ENCODE measurements around the gene BASP1. TPM values are rescaled to one million over a fixed set of nuclear protein-coding genes. Genes with fewer than 3 reads are reported as not detected.
A peak's percentile ranks its signal among the peaks of the same experiment; 100 is the strongest.
"Not testable (repeated sequence)": the region's sequence is repeated elsewhere in the genome, so short reads cannot be mapped to it uniquely, and the experiment has no call there.

BASP1 gene
- total RNA-seq, 1 donor from 2014 or later: 86.3 TPM

DNA sequence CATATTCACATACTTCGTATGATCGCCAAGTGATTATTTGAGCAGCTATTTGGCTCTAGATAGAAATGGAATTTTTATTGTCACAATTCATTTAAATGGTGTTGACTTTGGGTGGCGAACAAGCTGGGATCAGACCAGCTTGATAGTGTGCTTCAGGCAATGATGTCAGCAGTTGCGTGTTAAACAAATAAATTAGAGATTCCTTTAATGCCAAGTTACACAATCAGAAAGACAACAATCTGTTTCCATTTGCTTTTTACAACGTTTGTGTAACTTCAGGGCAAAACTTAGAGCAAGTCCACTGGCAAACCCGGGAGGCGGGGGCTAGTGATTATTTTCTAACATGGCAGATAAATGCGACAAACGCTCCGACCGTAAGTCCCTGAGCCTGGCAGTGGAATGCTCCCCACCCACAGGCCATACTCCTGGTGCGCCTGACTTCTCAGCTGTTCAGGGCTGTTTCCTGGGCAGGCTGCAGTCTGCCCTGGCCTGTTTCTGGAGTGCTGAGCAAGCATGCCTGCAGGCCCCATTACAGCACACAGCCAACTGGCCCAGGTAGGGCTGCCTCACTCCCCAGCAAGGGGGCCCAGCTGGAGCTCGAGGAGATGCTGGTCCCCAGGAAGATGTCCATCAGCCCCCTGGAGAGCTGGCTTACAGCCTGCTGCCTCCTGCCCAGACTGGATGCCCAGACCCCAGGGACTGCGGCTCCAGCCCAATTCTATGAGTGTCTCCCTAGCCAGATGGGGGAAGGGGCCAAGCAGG, 88.7 kb downstream of the BASP1 start:
- Mint-ChIP-seq H3K27ac (peak overlapping the region; percentile 89), H3K4me3 (ENCODE audit: low read depth) (peak overlapping the region; percentile 48), H3K9me3 (ENCODE audit: low read depth) (no peaks in the 10 kb centered on the region), H3K4me1 (ENCODE audit: low read depth) (peaks cover 20% of the 10 kb centered on the region), H3K36me3 (ENCODE audit: insufficient read depth) (no peaks in the 10 kb centered on the region), H3K27me3 (peaks cover 20% of the 10 kb centered on the region)
- DNase-seq (ENCODE audit: low spot score, unreplicated experiment): peak; percentile 19
- TF ChIP-seq, protein P1, sequence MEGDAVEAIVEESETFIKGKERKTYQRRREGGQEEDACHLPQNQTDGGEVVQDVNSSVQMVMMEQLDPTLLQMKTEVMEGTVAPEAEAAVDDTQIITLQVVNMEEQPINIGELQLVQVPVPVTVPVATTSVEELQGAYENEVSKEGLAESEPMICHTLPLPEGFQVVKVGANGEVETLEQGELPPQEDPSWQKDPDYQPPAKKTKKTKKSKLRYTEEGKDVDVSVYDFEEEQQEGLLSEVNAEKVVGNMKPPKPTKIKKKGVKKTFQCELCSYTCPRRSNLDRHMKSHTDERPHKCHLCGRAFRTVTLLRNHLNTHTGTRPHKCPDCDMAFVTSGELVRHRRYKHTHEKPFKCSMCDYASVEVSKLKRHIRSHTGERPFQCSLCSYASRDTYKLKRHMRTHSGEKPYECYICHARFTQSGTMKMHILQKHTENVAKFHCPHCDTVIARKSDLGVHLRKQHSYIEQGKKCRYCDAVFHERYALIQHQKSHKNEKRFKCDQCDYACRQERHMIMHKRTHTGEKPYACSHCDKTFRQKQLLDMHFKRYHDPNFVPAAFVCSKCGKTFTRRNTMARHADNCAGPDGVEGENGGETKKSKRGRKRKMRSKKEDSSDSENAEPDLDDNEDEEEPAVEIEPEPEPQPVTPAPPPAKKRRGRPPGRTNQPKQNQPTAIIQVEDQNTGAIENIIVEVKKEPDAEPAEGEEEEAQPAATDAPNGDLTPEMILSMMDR (IDR thresholded peaks at IDR 0.05; ENCODE audit: unreplicated experiment): no peak

DNA sequence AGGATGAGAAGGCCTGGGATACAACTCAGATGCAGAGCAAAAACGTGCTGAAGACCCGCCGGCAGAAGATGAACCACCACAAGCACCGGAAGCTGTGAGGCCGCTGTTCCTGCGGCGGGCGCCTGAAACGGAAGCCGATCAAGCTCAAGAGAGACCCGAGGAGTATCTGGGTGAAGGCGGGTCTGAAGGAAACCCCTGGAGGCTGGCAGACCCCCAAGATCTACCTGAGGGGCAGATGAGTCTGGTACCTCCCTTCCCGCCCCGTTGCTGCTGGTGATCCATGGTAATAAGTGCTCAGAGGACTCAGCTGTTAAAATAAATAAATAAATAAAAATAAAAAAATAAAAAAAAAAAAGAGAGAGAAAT, 89.3 kb downstream of the BASP1 start:
- H3K27me3 Mint-ChIP-seq: peaks cover 20% of the 10 kb centered on the region
- TF ChIP-seq, protein P1 (IDR thresholded peaks at IDR 0.05; ENCODE audit: unreplicated experiment): no peak
- peaks cover 20% of the 10 kb centered on the region for H3K4me1 Mint-ChIP-seq (ENCODE audit: low read depth)
- DNase-seq (ENCODE audit: low spot score, unreplicated experiment): no peak
- H3K9me3 Mint-ChIP-seq (ENCODE audit: low read depth): no peaks in the 10 kb centered on the region
- no peak overlapping the region for H3K27ac Mint-ChIP-seq
- H3K36me3 Mint-ChIP-seq (ENCODE audit: insufficient read depth): no peaks in the 10 kb centered on the region
- no peak overlapping the region for H3K4me3 Mint-ChIP-seq (ENCODE audit: low read depth)

DNA sequence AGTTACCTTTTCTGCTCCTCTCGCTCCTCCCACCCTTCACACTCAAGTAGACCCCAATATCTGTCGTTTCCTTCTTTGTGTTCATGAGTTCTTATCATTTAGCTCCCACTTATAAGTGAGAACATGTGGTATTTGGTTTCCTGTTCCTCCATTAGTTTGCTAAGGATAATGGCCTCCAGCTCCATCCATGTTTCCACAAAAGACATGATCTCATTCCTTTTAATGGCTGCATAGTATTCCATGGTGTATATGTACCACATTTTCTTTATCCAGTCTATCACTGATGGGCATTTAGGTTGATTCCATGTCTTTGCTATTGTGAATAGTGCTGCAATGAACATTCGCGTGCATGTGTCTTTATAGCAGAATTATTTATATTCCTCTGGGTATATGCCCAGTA, 90.0 kb downstream of the BASP1 start:
- not testable (repeated sequence) for H3K27ac Mint-ChIP-seq; DNase-seq (ENCODE audit: low spot score, unreplicated experiment); H3K36me3 Mint-ChIP-seq (ENCODE audit: insufficient read depth); H3K4me3 Mint-ChIP-seq (ENCODE audit: low read depth); H3K9me3 Mint-ChIP-seq (ENCODE audit: low read depth)
- Mint-ChIP-seq H3K4me1 (ENCODE audit: low read depth) (peaks cover 22% of the 10 kb centered on the region), H3K27me3 (peaks cover 13% of the 10 kb centered on the region)

DNA sequence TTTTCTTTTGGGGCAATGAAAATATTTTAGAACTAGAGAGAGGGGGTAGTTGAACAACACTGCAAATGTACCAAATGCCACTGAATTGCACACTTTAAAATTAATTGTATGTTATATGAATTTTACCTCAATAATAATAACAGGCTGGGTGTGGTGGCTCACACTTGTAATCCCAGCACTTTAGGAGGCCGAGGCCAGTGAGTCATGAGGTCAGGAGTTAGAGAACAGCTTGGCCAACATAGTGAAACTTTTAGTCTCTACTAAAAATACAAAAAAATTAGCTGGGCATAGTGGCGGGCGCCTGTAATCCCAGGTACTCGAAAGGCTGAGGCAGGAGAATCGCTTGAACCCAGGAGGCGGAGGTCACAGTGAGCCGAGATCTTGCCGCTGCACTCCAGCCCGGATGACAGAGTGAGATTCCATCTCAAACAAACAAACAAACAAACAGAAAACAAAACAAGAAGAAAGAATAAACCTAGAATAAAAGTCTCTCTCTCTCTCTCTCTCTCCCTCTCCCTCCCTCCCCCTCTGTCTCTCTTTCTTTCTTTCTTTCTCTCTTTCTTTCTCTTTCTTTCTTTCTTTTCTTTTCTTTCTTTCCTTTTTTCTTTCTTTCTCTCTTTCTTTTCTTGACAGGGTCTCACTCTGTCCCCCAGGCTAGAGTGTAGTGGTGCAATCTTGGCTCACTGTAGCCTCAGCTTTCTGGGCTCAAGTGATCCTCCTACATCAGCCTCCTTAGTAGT, 91.1 kb downstream of the BASP1 start:
- H3K9me3 Mint-ChIP-seq (ENCODE audit: low read depth): no peaks in the 10 kb centered on the region
- TF ChIP-seq, protein P1 (IDR thresholded peaks at IDR 0.05; ENCODE audit: unreplicated experiment): no peak
- H3K27me3 Mint-ChIP-seq: peaks cover 7% of the 10 kb centered on the region
- peaks cover 24% of the 10 kb centered on the region for H3K4me1 Mint-ChIP-seq (ENCODE audit: low read depth)
- H3K36me3 Mint-ChIP-seq (ENCODE audit: insufficient read depth): no peaks in the 10 kb centered on the region
- no peak overlapping the region for H3K27ac Mint-ChIP-seq
- H3K4me3 Mint-ChIP-seq (ENCODE audit: low read depth): no peak overlapping the region
- DNase-seq (ENCODE audit: low spot score, unreplicated experiment): no peak

DNA sequence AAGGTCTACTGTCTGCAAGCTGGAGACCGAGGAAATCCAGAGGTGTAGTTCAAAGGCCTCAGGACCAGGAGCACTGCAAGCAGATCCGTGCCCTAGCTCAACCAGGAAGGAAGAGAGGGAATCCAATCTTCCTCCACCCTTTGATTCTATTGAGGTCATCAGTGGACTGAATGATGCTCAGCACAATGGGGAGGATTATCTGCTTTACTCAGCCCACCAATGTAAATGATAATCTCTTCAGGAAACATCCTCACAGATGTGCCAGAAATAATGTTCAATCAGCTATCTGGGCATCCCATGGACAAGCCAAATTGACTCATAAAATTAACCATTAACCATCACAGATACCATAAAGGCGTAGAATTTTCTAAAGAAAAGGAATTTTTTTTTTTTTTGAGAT, 92.0 kb downstream of the BASP1 start:
- no peaks in the 10 kb centered on the region for H3K27me3 Mint-ChIP-seq
- H3K4me3 Mint-ChIP-seq (ENCODE audit: low read depth): no peak overlapping the region
- peaks cover 24% of the 10 kb centered on the region for H3K4me1 Mint-ChIP-seq (ENCODE audit: low read depth)
- H3K9me3 Mint-ChIP-seq (ENCODE audit: low read depth): no peaks in the 10 kb centered on the region
- no peak overlapping the region for H3K27ac Mint-ChIP-seq
- no peaks in the 10 kb centered on the region for H3K36me3 Mint-ChIP-seq (ENCODE audit: insufficient read depth)
- TF ChIP-seq, protein P1 (IDR thresholded peaks at IDR 0.05; ENCODE audit: unreplicated experiment): no peak
- DNase-seq (ENCODE audit: low spot score, unreplicated experiment): no peak

DNA sequence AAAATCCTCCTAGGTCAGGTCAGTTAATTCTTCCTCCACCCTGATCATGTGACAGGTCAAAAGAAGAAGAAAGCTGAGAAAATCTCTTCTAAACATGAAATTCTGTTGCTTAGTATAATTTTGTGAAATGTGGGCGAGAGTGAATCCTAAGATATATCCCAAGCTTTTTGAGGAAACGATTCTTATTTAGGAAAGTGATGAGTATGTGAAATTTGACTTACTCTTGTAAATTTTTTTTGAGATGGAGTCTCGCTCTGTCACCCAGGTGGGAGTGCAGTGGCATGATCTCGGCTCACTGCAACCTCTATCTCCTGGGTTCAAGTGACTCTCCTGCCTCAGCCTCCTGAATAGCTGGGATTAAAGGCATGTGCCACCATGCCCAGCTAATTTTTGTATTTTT, 93.1 kb downstream of the BASP1 start:
- H3K27ac Mint-ChIP-seq; H3K4me3 Mint-ChIP-seq (ENCODE audit: low read depth); H3K9me3 Mint-ChIP-seq (ENCODE audit: low read depth); H3K27me3 Mint-ChIP-seq; DNase-seq (ENCODE audit: low spot score, unreplicated experiment); H3K36me3 Mint-ChIP-seq (ENCODE audit: insufficient read depth): not testable (repeated sequence)
- peaks cover 18% of the 10 kb centered on the region for H3K4me1 Mint-ChIP-seq (ENCODE audit: low read depth)

DNA sequence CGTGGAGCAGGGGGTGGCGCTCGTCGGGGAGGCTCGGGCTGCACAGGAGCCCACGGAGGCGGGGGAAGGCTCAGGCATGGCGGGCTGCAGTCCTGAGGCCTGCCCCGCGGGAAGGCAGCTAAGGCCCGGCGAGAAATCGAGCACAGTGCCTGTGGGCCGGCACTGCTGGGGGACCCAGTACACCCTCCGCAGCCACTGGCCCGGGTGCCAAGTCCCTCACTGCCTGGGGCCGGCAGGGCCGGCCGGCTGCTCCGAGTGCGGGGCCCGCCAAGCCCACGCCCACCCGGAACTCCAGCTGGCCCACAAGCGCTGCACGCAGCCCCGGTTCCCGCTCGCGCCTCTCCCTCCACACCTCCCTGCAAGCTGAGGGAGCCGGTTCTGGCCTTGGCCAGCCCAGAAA, 94.4 kb downstream of the BASP1 start:
- H3K9me3 Mint-ChIP-seq (ENCODE audit: low read depth); DNase-seq (ENCODE audit: low spot score, unreplicated experiment); H3K27ac Mint-ChIP-seq; H3K4me3 Mint-ChIP-seq (ENCODE audit: low read depth); H3K4me1 Mint-ChIP-seq (ENCODE audit: low read depth); H3K27me3 Mint-ChIP-seq; H3K36me3 Mint-ChIP-seq (ENCODE audit: insufficient read depth): not testable (repeated sequence)

All from progenitor cell of endocrine pancreas (in vitro differentiated cells).